DMS114 treated with DMSO at 0.1 percent for 48 hours (cell line): ENCODE data around the gene PARP16.

ENCODE experiments used
- DNase-seq: peaks from one replicate; lab custom pipeline; 2025; ENCODE audit not compliant: unreplicated experiment; lab: John Stamatoyannopoulos, UW

PARP16 gene

GRCh38 chr15:65208647-65209046, 78.0 kb downstream of the PARP16 start:
- DNase-seq: no peak
